Body of pancreas (tissue), 4 donors: ENCODE data around the gene ADAMTS17.

Experiments used
- CTCF ChIP-seq, 7 experiments: fragments of 450-650 bp in 4 of 7; fragments of 200-600 bp in 3 of 7; sonication (generic) in 3 of 7; IDR thresholded peaks; one replicate each; pipeline ENCODE4 v1.5.1; 2016 to 2019; ENCODE audit warnings: antibody characterized with exemption in 7 of 7
- POLR2A ChIP-seq, 3 donors: fragments of 450-650 bp; IDR thresholded peaks; one replicate each; pipeline ENCODE4 v1.6.1; 2016; ENCODE audit warnings: antibody characterized with exemption in 3 of 3, mild to moderate bottlenecking in 2 of 3

- TF ChIP-seq CTCF (IDR thresholded peaks at IDR 0.05), result no peak
- TF ChIP-seq POLR2A (IDR thresholded peaks at IDR 0.05), result no peak
Observed at GRCh38 chr15:100333236-100333635, 8.5 kb downstream of the ADAMTS17 start.
